T-helper 17 cell (primary cell): ENCODE results near the gene FLNC. TPM values are rescaled to one million over a fixed set of nuclear protein-coding genes. Genes with fewer than 3 reads are reported as not detected.

Experiments used
- ATAC-seq: fragments of 150-1000 bp; cut with Tn5 transposase; 2 replicates; pipeline ENCODE4 v1.10.0; 2021; ENCODE audit warnings: mild to moderate bottlenecking, moderate library complexity
- DNase-seq, 3 donors: peaks; one replicate each; pipeline versions ENCODE4 v3.0.0 to v3.0.0-alpha.2; 2020 to 2021
- H3K9me3 ChIP-seq: one replicate; pipeline ENCODE4 v1.7.0; 2013; ENCODE audit warnings: low read length, mild to moderate bottlenecking; ENCODE audit not compliant: control insufficient read depth, poor library complexity, severe bottlenecking
- H3K27ac Mint-ChIP-seq: one replicate; pipeline ENCODE4 v1.8.0; 2022; ENCODE audit warnings: mild to moderate bottlenecking, moderate library complexity, mixed read lengths
- H3K27me3 Mint-ChIP-seq: one replicate; pipeline ENCODE4 v1.8.0; 2022; ENCODE audit warnings: mixed read lengths
- H3K36me3 Mint-ChIP-seq: one replicate; pipeline ENCODE4 v1.8.0; 2022; ENCODE audit warnings: low read depth, mixed read lengths
- H3K4me1 Mint-ChIP-seq: one replicate; pipeline ENCODE4 v1.8.0; 2022; ENCODE audit warnings: mild to moderate bottlenecking, mixed read lengths
- H3K4me3 Mint-ChIP-seq: one replicate; pipeline ENCODE4 v1.8.0; 2022; ENCODE audit warnings: mild to moderate bottlenecking, moderate library complexity, mixed read lengths
- total RNA-seq, 4 donors: library from RNA in 2 of 4; stranded (reverse) in 2 of 4; gene quantifications; one replicate each; pipeline ENCODE4 v1.2.3 and lab custom pipeline; 2022 to 2026

Gene FLNC
- total RNA-seq, 2 donors from 2014 or later = 0.05 TPM

GRCh38 chr7:128881458-128882125 lies 51.4 kb downstream of the FLNC start:
- ATAC-seq (no peak), DNase-seq (no peak)
- Mint-ChIP-seq H3K36me3 (peaks cover 2% of the 10 kb centered on the region), H3K4me3 (no peak overlapping the region), H3K27me3 (peaks cover 11% of the 10 kb centered on the region), H3K4me1 (peaks cover 4% of the 10 kb centered on the region), H3K27ac (peak overlapping the region; percentile 34)
- no peaks in the 10 kb centered on the region for H3K9me3 ChIP-seq

- ATAC-seq (no peak), DNase-seq (no peak)
- Mint-ChIP-seq H3K27ac (peak overlapping the region; percentile 34), H3K4me3 (no peak overlapping the region), H3K27me3 (peaks cover 11% of the 10 kb centered on the region), H3K4me1 (peaks cover 4% of the 10 kb centered on the region), H3K36me3 (peaks cover 2% of the 10 kb centered on the region)
- no peaks in the 10 kb centered on the region for H3K9me3 ChIP-seq
These were observed 51.9 kb downstream of the FLNC start for GRCh38 chr7:128882134-128882533.

GRCh38 chr7:128883622-128884448 lies 53.6 kb downstream of the FLNC start:
- Mint-ChIP-seq H3K27ac (peak overlapping the region; percentile 49), H3K4me1 (peaks cover 4% of the 10 kb centered on the region), H3K36me3 (peaks cover 2% of the 10 kb centered on the region), H3K27me3 (peaks cover 11% of the 10 kb centered on the region), H3K4me3 (peak overlapping the region; percentile 82)
- DNase-seq (peak; percentile 69 to 87 (median 80)), ATAC-seq (peak; percentile 86)
- no peaks in the 10 kb centered on the region for H3K9me3 ChIP-seq

- H3K27me3 Mint-ChIP-seq = peaks cover 11% of the 10 kb centered on the region
- H3K4me3 Mint-ChIP-seq = no peak overlapping the region
- DNase-seq (no peak), ATAC-seq (no peak)
- H3K9me3 ChIP-seq = no peaks in the 10 kb centered on the region
- H3K36me3 Mint-ChIP-seq = peaks cover 2% of the 10 kb centered on the region
- H3K4me1 Mint-ChIP-seq = peaks cover 4% of the 10 kb centered on the region
- H3K27ac Mint-ChIP-seq = no peak overlapping the region
These were observed 54.6 kb downstream of the FLNC start for GRCh38 chr7:128884561-128885369.

- DNase-seq = no peak
- Mint-ChIP-seq H3K36me3 (peaks cover 2% of the 10 kb centered on the region), H3K4me1 (peaks cover 4% of the 10 kb centered on the region), H3K27me3 (peaks cover 11% of the 10 kb centered on the region), H3K4me3 (no peak overlapping the region), H3K27ac (no peak overlapping the region)
- no peaks in the 10 kb centered on the region for H3K9me3 ChIP-seq
- no peak for ATAC-seq
These were observed 55.4 kb downstream of the FLNC start for GRCh38 chr7:128885370-128886187.

GRCh38 chr7:128886391-128887168 lies 56.4 kb downstream of the FLNC start:
- peaks cover 11% of the 10 kb centered on the region for H3K27me3 Mint-ChIP-seq
- H3K4me1 Mint-ChIP-seq = peaks cover 4% of the 10 kb centered on the region
- no peak overlapping the region for H3K27ac Mint-ChIP-seq
- peaks cover 2% of the 10 kb centered on the region for H3K36me3 Mint-ChIP-seq
- no peaks in the 10 kb centered on the region for H3K9me3 ChIP-seq
- ATAC-seq = no peak
- no peak for DNase-seq
- no peak overlapping the region for H3K4me3 Mint-ChIP-seq

- H3K9me3 ChIP-seq = no peaks in the 10 kb centered on the region
These were observed 57.2 kb downstream of the FLNC start for GRCh38 chr7:128887169-128888038.

GRCh38 chr7:128888039-128888755 lies 58.0 kb downstream of the FLNC start:
- no peak overlapping the region for H3K27ac Mint-ChIP-seq
- peaks cover 2% of the 10 kb centered on the region for H3K36me3 Mint-ChIP-seq
- no peaks in the 10 kb centered on the region for H3K9me3 ChIP-seq
- H3K27me3 Mint-ChIP-seq = peaks cover 11% of the 10 kb centered on the region
- H3K4me1 Mint-ChIP-seq = peaks cover 4% of the 10 kb centered on the region
- H3K4me3 Mint-ChIP-seq = no peak overlapping the region
- DNase-seq (no peak), ATAC-seq (no peak)

More at GRCh38 chr7:128887169-128888038, 57.2 kb downstream of the FLNC start:
- no peak overlapping the region for H3K4me3 Mint-ChIP-seq
- H3K36me3 Mint-ChIP-seq = peaks cover 2% of the 10 kb centered on the region
- DNase-seq (no peak), ATAC-seq (no peak)
- no peak overlapping the region for H3K27ac Mint-ChIP-seq
- H3K27me3 Mint-ChIP-seq = peaks cover 11% of the 10 kb centered on the region
- peaks cover 4% of the 10 kb centered on the region for H3K4me1 Mint-ChIP-seq

GRCh38 chr7:128888756-128889095 lies 58.5 kb downstream of the FLNC start:
- ATAC-seq (no peak), DNase-seq (no peak)
- Mint-ChIP-seq H3K36me3 (peaks cover 2% of the 10 kb centered on the region), H3K4me3 (no peak overlapping the region), H3K27ac (no peak overlapping the region), H3K27me3 (peaks cover 11% of the 10 kb centered on the region), H3K4me1 (peaks cover 2% of the 10 kb centered on the region)
- H3K9me3 ChIP-seq = no peaks in the 10 kb centered on the region

GRCh38 chr7:128889121-128889520 lies 58.9 kb downstream of the FLNC start:
- Mint-ChIP-seq H3K4me3 (no peak overlapping the region), H3K27ac (no peak overlapping the region), H3K27me3 (peaks cover 11% of the 10 kb centered on the region), H3K4me1 (peaks cover 2% of the 10 kb centered on the region), H3K36me3 (peaks cover 2% of the 10 kb centered on the region)
- DNase-seq (no peak), ATAC-seq (no peak)
- no peaks in the 10 kb centered on the region for H3K9me3 ChIP-seq
